ENCODE results near the gene MEIS2. TPM values are rescaled to one million over a fixed set of nuclear protein-coding genes. Genes with fewer than 3 reads are reported as not detected.

Gene MEIS2
- total RNA-seq, 2 experiments from 2014 or later: not detected

- Mint-ChIP-seq H3K4me1 (ENCODE audit: low read depth) (no peaks in the 10 kb centered on the region), H3K9me3 (no peaks in the 10 kb centered on the region), H3K36me3 (no peaks in the 10 kb centered on the region), H3K27ac (no peak overlapping the region), H3K27me3 (no peaks in the 10 kb centered on the region), H3K4me3 (no peak overlapping the region)
- intact Hi-C loops (cut with micrococcal nuclease): no loop called here
- ChIA-PET CTCF (no interaction called here), POLR2A (no interaction called here)
- no peak for DNase-seq
Measured at GRCh38 chr15:36966708-36967107, 133.6 kb downstream of the MEIS2 start.

DNA sequence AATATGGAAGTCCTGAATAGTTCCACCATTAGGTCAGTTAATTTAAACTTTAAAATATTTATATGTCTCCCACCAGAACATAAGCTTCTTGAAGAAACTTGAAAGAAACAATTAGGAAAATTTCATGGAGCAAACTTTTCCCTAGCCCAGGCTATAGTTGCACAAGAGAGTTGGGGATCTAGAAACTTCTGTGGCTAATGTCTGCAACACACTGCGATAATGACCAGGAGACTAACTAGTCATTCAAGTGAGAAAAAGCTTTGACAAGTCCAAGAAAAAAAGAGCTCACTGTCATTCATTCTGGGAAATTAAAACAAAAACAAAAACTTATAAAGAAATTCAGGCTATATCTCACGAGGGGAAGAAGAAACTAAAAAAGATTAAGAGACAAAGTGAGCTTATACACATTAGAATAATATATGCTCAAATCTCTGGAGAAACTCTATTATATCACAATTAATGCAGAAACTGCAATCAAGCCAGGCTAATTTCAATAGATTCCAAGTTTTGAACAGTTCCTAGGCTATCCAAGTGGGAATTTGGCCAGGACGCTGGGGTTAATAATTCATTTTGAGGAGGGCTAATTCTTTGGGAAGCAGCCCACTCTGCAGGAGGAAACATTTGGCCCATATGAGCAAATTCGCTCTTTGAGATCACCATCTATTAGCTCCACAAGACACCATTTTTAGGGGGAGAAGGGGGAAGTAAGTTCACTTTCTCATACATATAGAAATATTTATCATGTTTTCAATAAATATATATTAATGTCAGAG, 134.6 kb downstream of the MEIS2 start:
- Mint-ChIP-seq H3K27ac (no peak overlapping the region), H3K27me3 (no peaks in the 10 kb centered on the region), H3K4me1 (ENCODE audit: low read depth) (no peaks in the 10 kb centered on the region), H3K4me3 (no peak overlapping the region), H3K36me3 (no peaks in the 10 kb centered on the region), H3K9me3 (no peaks in the 10 kb centered on the region)
- CTCF ChIA-PET: no interaction called here
- no peak for DNase-seq
- POLR2A ChIA-PET: no interaction called here
- intact Hi-C loops (cut with micrococcal nuclease): no loop called here

DNA sequence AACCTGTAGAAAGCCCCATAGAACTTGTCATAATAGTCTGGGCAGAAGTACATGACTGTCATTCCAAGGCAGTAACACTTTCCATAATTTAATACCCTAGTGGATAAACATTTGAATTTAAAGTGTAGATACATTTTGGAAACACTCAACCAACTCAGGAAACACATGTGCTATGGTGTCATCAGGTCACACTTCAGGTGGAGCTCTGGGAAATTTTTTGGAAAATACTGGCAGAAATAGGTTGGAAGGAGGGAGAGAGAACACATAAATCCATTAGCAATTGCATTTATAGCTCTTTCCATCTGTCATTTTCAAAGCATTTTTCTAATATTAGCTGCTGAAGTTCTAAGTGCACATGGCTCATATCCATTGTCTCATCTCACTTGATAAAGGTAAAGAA, 135.7 kb downstream of the MEIS2 start:
- no peaks in the 10 kb centered on the region for H3K27me3 Mint-ChIP-seq
- no peak overlapping the region for H3K4me3 Mint-ChIP-seq
- no peak overlapping the region for H3K27ac Mint-ChIP-seq
- no peaks in the 10 kb centered on the region for H3K9me3 Mint-ChIP-seq
- ChIA-PET CTCF (no interaction called here), POLR2A (no interaction called here)
- intact Hi-C loops (cut with micrococcal nuclease): no loop called here
- H3K4me1 Mint-ChIP-seq (ENCODE audit: low read depth): no peaks in the 10 kb centered on the region
- no peak for DNase-seq
- H3K36me3 Mint-ChIP-seq: no peaks in the 10 kb centered on the region

DNA sequence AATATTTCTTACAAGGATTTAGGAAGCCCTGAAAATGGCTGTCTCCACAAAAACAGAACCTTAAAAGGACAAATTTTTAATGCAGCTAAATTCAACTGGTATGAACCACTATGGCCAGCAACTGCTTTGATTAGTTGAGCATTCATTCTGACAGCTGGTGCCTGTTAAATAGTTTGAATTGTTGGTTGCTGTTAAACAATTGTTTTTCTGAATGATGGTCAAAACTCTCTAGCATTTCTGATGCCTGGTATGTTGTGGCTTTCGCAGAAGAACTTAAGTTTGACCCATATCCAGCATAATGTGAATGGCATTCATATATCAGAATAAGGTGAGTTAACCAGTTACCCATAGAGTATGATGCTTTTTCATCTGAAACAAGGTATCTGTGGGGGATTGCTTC, 138.4 kb downstream of the MEIS2 start:
- ChIA-PET CTCF (no interaction called here), POLR2A (no interaction called here)
- no peaks in the 10 kb centered on the region for H3K27me3 Mint-ChIP-seq
- H3K4me1 Mint-ChIP-seq (ENCODE audit: low read depth): no peaks in the 10 kb centered on the region
- DNase-seq: no peak
- intact Hi-C loops (cut with micrococcal nuclease): no loop called here
- no peaks in the 10 kb centered on the region for H3K9me3 Mint-ChIP-seq
- no peaks in the 10 kb centered on the region for H3K36me3 Mint-ChIP-seq
- H3K4me3 Mint-ChIP-seq: no peak overlapping the region
- no peak overlapping the region for H3K27ac Mint-ChIP-seq

DNA sequence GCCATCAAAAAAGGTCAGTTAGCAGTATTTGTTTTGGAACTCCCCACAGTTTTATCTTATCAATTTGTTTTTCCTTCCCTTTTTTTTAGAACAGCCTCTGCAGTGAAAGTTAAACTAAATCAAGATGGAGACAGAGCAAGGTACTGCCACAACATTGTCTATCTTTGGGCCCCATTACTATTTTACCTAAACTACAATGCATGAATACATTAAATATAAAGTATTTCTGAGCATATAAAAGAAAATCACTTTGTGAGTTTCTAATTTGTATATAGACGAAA, 139.5 kb downstream of the MEIS2 start:
- no peaks in the 10 kb centered on the region for H3K9me3 Mint-ChIP-seq
- no peaks in the 10 kb centered on the region for H3K4me1 Mint-ChIP-seq (ENCODE audit: low read depth)
- DNase-seq: no peak
- H3K36me3 Mint-ChIP-seq: no peaks in the 10 kb centered on the region
- no peak overlapping the region for H3K4me3 Mint-ChIP-seq
- H3K27me3 Mint-ChIP-seq: no peaks in the 10 kb centered on the region
- CTCF ChIA-PET: interaction anchor here (0.6 kb wide), 1 partner anchor 798 kb away, joined by 3 read pairs; no protein-coding TSS in a partner anchor
- no peak overlapping the region for H3K27ac Mint-ChIP-seq
- intact Hi-C loops (cut with micrococcal nuclease): no loop called here
- POLR2A ChIA-PET: no interaction called here

DNA sequence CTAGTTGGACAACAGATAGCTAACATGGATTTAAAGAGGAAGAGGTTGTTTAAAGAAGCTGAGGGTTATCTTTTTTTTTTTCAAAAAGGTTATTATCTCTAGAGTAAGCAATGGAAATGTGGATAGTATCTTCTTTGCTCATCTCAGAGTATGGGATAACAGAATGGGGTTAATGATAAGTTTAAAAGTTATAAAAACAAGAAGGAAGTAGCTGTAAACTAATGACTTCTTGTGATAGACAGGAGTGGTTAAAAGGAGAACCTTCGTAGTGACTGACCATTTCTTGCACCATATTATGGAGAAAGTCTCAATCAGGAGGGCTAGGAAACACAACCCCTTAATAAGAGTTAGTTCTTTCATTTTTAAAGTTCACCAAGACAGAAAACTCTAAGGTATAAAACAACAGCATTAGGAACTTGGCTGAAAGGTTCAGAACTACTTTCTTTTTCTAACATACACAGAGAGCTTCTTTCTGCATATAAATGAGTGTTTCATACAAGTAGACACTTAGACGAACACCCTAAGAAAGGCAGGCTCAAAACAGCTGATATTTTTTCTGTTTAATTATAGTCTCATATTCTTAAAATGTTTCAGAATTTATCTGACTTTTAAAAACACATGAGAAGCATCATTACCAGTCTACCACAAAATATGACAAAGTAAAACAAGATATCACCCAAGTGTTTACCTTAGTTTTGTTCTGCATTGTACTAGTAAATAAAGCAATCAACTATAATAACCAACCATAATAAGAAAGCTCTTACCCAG, 140.0 kb downstream of the MEIS2 start:
- Mint-ChIP-seq H3K4me3 (no peak overlapping the region), H3K36me3 (no peaks in the 10 kb centered on the region), H3K4me1 (ENCODE audit: low read depth) (no peaks in the 10 kb centered on the region), H3K27me3 (no peaks in the 10 kb centered on the region), H3K27ac (no peak overlapping the region), H3K9me3 (no peaks in the 10 kb centered on the region)
- ChIA-PET POLR2A (no interaction called here), CTCF (interaction anchor here (0.6 kb wide), 2 partner anchors 73 to 798 kb away, joined by 3 to 4 read pairs; no protein-coding TSS in a partner anchor)
- no peak for DNase-seq
- intact Hi-C loops (cut with micrococcal nuclease): no loop called here

DNA sequence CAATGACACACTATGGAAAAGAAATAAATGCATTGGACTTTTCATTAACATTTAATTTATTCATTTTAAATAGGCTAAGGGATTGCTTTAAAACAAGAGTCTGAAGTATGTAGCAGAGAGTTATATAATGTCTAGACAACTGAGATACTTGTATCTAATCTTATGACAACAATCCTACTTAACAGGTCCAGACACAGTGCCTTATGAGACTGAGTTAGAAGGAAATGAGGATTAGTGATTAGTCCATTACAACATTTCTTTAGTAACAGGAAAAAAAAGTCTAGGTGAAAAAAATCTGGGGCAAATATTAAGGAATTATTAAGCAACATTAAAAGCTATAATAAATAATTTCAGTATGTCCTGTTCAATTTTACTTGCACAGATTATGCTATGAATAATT, 140.6 kb downstream of the MEIS2 start:
- POLR2A ChIA-PET: no interaction called here
- CTCF ChIA-PET: interaction anchor here (0.6 kb wide), 1 partner anchor 74 kb away, joined by 4 read pairs; no protein-coding TSS in a partner anchor
- no peak overlapping the region for H3K4me3 Mint-ChIP-seq
- no peaks in the 10 kb centered on the region for H3K27me3 Mint-ChIP-seq
- H3K9me3 Mint-ChIP-seq: no peaks in the 10 kb centered on the region
- no peak overlapping the region for H3K27ac Mint-ChIP-seq
- intact Hi-C loops (cut with micrococcal nuclease): no loop called here
- no peaks in the 10 kb centered on the region for H3K36me3 Mint-ChIP-seq
- H3K4me1 Mint-ChIP-seq (ENCODE audit: low read depth): no peaks in the 10 kb centered on the region
- DNase-seq: no peak

DNA sequence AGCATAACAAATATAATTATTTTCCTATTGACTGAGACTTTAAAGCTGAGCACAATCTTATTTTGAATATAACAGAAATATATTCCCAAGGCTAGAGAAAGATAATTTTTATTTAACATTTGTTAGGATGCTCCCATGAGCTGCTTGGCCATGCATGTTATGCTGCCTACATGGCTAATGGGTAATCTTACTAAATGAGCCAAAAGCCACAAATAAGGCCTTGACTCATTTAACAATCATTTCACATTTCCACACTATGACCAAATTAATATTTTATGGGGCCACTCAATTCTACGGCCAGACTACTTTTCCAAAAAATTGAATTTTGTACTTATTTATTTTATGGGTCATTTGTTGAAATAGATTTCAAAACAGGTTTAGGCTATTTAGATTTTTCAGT, 141.7 kb downstream of the MEIS2 start:
- no peak overlapping the region for H3K4me3 Mint-ChIP-seq
- H3K27me3 Mint-ChIP-seq: no peaks in the 10 kb centered on the region
- H3K9me3 Mint-ChIP-seq: no peaks in the 10 kb centered on the region
- ChIA-PET CTCF (no interaction called here), POLR2A (no interaction called here)
- intact Hi-C loops (cut with micrococcal nuclease): no loop called here
- H3K4me1 Mint-ChIP-seq (ENCODE audit: low read depth): no peaks in the 10 kb centered on the region
- no peaks in the 10 kb centered on the region for H3K36me3 Mint-ChIP-seq
- DNase-seq: no peak
- no peak overlapping the region for H3K27ac Mint-ChIP-seq

GRCh38 chr15:36954486-36954885, 145.9 kb downstream of the MEIS2 start:
- DNase-seq: no peak
- POLR2A ChIA-PET: no interaction called here
- no peaks in the 10 kb centered on the region for H3K36me3 Mint-ChIP-seq
- CTCF ChIA-PET: no interaction called here
- no peaks in the 10 kb centered on the region for H3K4me1 Mint-ChIP-seq (ENCODE audit: low read depth)
- H3K9me3 Mint-ChIP-seq: no peaks in the 10 kb centered on the region
- H3K27me3 Mint-ChIP-seq: no peaks in the 10 kb centered on the region
- H3K27ac Mint-ChIP-seq: no peak overlapping the region
- intact Hi-C loops (cut with micrococcal nuclease): no loop called here
- H3K4me3 Mint-ChIP-seq: no peak overlapping the region

GRCh38 chr15:36953346-36953745, 147.0 kb downstream of the MEIS2 start:
- intact Hi-C loops (cut with micrococcal nuclease): no loop called here
- Mint-ChIP-seq H3K4me3 (no peak overlapping the region), H3K27me3 (no peaks in the 10 kb centered on the region), H3K4me1 (ENCODE audit: low read depth) (no peaks in the 10 kb centered on the region), H3K9me3 (no peaks in the 10 kb centered on the region), H3K27ac (no peak overlapping the region), H3K36me3 (no peaks in the 10 kb centered on the region)
- no peak for DNase-seq
- ChIA-PET POLR2A (no interaction called here), CTCF (no interaction called here)

GRCh38 chr15:36951731-36952247, 148.6 kb downstream of the MEIS2 start:
- Mint-ChIP-seq H3K27ac (no peak overlapping the region), H3K4me3 (no peak overlapping the region), H3K36me3 (no peaks in the 10 kb centered on the region), H3K4me1 (ENCODE audit: low read depth) (no peaks in the 10 kb centered on the region), H3K9me3 (no peaks in the 10 kb centered on the region), H3K27me3 (no peaks in the 10 kb centered on the region)
- intact Hi-C loops (cut with micrococcal nuclease): no loop called here
- DNase-seq: no peak
- POLR2A ChIA-PET: no interaction called here
- CTCF ChIA-PET: no interaction called here

GRCh38 chr15:36950371-36950770, 150.0 kb downstream of the MEIS2 start:
- intact Hi-C loops (cut with micrococcal nuclease): no loop called here
- no peaks in the 10 kb centered on the region for H3K4me1 Mint-ChIP-seq (ENCODE audit: low read depth)

DNA sequence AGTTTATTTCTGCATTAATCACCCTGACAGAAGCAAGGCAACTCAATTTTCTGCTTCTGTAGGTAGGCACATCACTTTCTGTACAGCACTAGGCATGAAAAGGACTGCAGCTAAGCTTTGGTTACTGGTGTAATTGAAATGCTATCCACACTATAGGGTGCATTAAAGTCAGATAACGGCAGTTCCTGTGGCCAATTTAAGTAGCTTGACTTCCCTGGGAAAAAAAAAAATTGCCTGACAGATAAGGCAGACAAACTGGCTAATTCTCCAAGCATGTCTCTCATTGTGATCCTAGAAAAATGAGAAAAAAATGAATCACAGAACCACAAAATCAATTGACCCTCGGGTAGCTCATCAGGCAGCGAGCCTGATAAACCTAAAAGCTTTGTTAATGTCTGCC, 151.4 kb downstream of the MEIS2 start:
- POLR2A ChIA-PET: interaction anchor here (0.7 kb wide), 1 partner anchor 777 kb away, joined by 3 read pairs; no protein-coding TSS in a partner anchor
- no peaks in the 10 kb centered on the region for H3K9me3 Mint-ChIP-seq
- H3K36me3 Mint-ChIP-seq: no peaks in the 10 kb centered on the region
- no peak for DNase-seq
- H3K4me3 Mint-ChIP-seq: no peak overlapping the region
- CTCF ChIA-PET: no interaction called here
- intact Hi-C loops (cut with micrococcal nuclease): no loop called here
- no peaks in the 10 kb centered on the region for H3K4me1 Mint-ChIP-seq (ENCODE audit: low read depth)
- H3K27me3 Mint-ChIP-seq: no peaks in the 10 kb centered on the region
- H3K27ac Mint-ChIP-seq: no peak overlapping the region

More at GRCh38 chr15:36950371-36950770, 150.0 kb downstream of the MEIS2 start:
- Mint-ChIP-seq H3K4me3 (no peak overlapping the region), H3K9me3 (no peaks in the 10 kb centered on the region), H3K36me3 (no peaks in the 10 kb centered on the region), H3K27ac (no peak overlapping the region), H3K27me3 (no peaks in the 10 kb centered on the region)
- CTCF ChIA-PET: no interaction called here
- POLR2A ChIA-PET: no interaction called here
- no peak for DNase-seq

All from activated CD4-positive, alpha-beta memory T cell treated with anti-CD3 and anti-CD28 coated beads for 36 hours (primary cell).